CD4-positive, alpha-beta T cell treated with Interleukin-17A for 4 hours (primary cell): ENCODE results near the gene IGFBP1.
"Not testable (repeated sequence)": the region's sequence is repeated elsewhere in the genome, so short reads cannot be mapped to it uniquely, and the experiment has no call there.

Source experiments
- DNase-seq: peaks from one replicate; pipeline ENCODE4 v3.0.0-alpha.2; 2020; ENCODE audit warnings: mixed read lengths

Gene IGFBP1

DNA sequence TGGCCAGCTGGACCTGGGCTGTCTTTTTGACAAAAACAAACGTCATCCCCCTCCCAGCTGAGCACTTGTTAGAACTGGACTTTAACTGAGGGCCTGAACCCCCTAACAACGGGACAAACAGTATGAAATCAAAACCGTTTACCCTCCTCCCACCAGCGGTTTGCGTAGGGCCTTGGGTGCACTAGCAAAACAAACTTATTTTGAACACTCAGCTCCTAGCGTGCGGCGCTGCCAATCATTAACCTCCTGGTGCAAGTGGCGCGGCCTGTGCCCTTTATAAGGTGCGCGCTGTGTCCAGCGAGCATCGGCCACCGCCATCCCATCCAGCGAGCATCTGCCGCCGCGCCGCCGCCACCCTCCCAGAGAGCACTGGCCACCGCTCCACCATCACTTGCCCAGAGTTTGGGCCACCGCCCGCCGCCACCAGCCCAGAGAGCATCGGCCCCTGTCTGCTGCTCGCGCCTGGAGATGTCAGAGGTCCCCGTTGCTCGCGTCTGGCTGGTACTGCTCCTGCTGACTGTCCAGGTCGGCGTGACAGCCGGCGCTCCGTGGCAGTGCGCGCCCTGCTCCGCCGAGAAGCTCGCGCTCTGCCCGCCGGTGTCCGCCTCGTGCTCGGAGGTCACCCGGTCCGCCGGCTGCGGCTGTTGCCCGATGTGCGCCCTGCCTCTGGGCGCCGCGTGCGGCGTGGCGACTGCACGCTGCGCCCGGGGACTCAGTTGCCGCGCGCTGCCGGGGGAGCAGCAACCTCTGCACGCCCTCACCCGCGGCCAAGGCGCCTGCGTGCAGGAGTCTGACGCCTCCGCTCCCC lies at the start of gene IGFBP1:
Gene IGFBP1, plus strand, starts transcription at position 304 of the 808 bp plus-strand sequence. Its CDS starts 165 bp downstream, at position 469.
- no peak for DNase-seq

DNA sequence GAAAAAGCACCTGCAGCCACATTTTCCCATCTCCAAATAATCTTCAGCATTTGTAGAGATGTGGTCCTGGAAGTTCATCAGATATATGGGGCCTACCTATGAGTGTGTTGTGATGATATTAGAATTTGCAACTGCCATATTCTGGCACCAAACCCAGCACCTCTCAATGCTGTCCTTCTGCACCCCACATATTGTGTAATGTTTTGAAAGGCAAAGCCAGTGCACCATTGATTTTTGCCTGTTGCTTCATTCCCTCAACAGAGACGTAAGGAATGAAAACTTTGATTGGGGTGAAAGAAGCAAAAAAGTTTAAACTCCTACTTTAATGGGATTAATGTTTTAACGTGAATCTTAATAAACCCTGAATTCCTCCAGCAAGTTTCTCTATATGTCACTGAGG lies 49.4 kb upstream of the IGFBP1 start:
- not testable (repeated sequence) for DNase-seq

DNA sequence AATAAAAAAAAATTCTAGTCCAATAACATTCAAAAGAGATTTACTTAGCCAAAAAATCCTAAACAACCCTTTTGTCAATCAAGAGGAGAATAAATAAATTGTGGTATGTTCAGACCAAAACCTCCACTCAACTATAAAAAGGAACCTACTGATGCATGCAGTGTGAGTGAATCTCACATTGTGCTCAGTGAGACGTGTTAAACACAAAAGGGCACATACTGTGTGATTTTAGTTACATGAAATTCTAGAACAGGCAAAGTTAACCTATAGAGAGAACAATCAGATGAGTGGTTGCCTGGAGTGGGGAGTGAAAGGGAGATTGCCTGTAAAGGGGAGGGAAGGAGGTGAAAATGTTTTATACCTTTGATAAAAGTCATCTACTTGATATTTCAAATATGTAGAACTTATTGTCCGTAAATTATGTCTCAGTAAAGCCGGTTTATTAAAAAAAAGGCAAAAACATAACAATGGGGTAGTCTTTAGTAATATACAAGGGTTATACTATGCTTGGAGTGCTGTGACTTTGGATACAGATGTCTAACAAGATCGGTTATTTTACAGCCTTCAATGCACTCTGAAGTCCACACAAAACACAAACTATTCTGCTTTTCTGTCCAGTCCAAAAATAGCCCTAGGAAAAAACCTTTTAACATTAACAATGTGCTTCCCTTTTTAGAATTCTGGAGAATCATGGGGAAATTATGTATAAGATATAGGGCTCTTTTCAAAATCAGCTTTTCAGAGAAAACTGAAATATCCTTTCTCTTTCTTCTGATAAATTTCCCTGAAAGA lies 46.2 kb upstream of the IGFBP1 start:
- not testable (repeated sequence) for DNase-seq

DNA sequence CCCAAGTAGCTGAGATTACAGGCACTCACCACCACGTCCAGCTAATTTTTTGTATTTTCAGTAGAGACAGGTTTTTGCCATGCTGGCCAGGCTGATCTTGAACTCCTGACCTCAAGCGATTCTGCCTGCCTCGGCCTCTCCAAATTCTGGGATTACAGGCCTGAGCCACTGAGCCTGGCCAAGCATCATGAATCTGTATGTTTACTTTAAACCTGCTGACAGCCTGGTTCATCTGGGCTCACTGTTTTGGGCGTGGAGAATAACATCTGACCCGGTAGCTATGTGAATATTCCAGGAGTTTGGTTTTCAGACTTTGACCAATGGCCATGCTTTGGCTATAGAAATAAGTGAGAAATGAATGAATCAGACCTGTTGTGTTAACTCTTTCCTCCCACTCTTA lies 41.8 kb upstream of the IGFBP1 start:
- not testable (repeated sequence) for DNase-seq

DNA sequence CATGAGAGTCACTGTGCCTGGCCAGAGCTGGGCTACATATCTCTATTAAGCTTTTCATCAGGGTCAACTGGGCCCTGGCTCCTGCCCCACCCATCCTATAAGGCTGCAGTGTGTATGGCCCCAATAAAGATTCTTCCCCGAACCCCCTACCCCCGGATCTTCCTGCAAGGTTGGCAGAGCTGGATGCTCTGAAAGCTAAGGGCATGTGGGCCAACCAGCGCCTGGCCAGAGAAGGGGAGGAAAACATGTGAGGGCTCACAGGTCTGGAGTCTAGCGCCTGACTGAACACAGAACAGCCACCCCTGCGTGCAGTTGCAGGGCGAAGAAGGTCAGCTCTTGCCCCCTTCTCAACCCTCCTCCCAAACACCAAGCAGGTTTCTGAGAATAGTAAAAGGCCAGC lies 39.6 kb upstream of the IGFBP1 start:
- DNase-seq: not testable (repeated sequence)

DNA sequence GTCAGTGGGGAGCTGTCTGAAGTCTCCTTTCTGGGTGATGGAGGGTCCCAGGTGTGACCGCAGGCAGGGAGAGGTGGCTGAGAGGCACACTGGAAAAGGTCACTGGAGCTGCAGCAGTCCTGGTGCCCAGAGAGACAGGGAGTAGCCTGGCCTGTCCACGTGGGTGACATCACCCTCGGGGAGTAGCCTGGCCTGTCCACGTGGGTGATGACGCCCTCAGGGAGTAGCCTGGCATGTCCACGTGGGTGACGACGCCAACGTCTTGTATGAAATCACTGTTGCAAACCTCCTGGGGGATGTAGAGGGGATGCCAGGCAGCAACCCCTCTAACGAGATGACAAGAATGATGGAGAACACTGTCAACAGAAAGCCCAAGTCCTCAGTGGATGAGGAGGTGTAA lies 35.3 kb upstream of the IGFBP1 start:
- not testable (repeated sequence) for DNase-seq

DNA sequence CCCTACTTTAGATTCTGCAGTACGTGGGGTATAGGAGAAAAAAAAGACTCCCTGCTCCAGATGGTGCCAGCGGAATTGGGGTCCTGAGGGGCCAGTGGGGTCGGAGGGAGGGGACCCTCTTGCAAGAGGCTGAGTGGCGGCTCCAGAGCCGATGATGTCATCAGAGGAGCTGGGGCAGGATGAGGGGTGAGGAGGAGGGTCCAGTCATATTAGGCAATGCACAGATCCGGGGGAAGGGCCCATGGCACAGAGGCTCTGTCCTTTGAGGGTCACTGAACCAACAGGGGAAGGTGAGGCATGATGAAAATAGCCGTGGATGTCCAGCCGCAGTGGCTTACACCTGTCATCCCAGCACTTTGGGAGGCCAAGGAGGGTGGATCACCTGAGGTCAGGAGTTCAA lies 34.8 kb upstream of the IGFBP1 start:
- DNase-seq: not testable (repeated sequence)

DNA sequence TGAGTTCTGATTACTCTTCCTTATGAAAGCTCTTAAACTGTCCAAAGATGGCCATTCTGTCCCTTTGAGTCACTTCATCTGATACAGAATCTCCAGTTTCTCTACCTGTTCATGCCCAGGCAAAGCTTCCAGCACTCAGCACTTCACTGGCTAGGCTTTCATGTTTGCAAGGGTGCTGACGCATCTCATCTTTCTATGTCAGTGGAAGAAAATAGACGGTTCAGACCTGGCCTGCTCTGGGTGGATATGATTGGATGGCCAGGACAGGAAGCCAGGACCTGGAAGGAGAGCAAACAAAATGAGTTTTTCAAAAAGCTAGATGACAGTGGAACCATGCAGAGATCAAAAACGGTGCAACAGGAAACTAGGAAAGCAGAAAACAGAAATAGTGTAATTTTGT lies 32.6 kb upstream of the IGFBP1 start:
- not testable (repeated sequence) for DNase-seq

DNA sequence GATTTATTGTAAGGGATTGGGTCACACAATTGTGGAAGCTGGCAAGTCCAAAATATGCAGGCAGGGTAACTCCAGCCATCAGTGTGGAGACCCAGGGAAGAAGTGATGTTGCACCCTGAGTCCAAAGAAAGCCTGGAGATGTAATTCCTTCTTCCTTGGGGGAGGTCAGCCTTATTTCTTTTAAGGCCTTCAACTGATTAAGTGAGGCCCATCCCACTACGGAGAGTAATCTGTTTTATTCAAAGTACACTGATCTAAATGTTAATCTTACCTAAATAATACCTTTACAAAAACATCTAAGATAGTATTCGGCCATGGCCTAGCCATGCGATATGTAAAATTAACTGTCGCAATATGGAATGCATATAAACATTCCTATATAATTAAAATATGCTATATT lies 31.4 kb upstream of the IGFBP1 start:
- not testable (repeated sequence) for DNase-seq

DNA sequence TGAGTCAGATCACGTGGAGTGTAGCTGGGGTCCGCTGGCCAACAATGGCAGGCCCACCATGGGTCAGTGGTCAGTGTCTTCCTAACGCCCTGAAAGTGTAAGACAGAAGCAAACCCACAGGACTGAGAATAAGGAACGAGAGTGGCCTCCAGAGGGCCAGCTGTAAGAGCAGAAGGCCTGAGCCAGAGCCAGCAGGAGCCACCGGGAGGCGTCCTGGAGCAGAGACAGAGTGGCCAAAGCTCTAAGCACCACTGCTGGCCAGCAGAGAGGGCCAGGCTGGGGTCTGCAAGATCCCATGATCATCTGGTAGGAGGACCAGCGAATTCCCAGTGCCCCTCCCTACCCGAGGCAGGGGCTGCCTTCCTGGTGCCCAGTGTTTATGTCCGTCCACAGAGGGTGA lies 24.6 kb upstream of the IGFBP1 start:
- no peak for DNase-seq

DNA sequence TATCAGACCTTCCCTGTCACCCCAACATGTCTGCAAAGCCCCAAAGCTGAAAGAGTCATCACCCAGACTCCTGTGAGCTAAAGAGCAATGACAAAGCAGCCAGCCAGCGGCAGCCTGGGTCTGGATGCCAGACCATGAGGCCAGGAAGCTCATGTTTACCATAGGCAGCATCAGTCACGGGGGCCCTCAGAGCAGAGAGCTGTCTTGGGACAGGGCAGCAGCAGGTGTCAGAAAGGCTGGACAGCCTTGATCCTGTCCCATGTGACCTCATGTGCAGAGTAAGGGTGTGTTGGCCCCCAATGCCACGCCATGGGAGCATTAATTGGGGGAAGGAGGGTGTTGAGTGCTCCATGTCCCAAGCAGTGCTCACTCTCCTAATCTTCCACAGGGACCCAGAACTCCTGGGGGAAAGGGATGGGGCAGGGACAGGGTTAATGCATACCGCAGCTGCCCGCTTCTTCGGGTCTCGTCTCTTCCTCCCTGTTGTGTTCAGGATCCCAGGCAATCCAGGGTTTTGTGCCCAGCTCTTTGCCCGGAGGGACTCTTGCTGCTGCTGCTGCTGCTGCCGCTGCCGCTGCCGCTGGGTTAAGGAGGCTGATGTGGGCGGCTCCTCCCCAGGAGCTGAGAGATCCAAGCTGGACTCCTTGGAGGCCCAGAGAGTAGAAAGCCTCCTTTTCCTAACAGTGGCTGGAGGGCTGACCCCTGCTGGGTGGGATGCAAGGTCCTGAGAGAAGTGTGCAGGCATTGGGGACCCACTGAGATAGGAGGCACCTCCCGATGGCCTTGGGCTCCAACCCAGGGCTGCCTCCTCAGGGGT lies 22.5 kb upstream of the IGFBP1 start:
- no peak for DNase-seq

DNA sequence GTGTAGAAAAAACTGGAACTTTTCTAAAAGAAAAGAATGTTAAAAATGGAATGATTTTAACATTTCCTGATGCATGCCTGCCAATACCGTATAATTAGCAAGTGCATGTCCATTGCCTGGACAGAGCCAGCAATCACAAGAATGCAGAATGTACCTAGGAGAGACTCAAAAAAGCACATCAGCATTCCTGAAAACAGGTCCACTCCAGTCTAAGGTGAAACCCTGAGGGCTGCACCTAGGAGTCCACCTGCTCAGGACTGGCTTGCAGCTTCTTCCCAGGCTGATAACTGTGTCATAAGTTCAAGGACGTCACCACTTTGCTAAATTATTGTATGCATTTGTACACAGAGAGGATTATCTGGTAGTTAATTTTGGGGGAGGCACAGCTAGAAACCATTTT lies 20.8 kb upstream of the IGFBP1 start:
- no peak for DNase-seq

DNA sequence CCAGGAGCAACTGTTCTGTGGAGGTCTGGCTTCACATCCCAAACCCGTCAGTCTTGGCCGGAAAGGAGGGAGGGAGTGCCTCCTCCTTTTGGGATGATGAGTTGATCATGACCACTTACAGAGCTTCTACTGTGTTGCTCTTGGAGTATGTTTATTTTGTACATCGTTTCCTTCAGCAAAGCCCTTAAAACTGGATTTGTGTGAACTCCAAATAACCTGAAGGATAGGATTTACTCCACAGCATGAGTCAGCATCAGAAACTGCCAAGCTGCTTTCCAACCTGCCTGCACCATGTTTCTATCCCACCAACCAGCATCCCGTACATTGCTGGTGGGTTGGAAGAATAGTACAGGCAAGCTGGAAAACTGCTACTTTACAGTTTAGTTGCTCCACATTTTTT lies 18.9 kb upstream of the IGFBP1 start:
- DNase-seq: no peak

DNA sequence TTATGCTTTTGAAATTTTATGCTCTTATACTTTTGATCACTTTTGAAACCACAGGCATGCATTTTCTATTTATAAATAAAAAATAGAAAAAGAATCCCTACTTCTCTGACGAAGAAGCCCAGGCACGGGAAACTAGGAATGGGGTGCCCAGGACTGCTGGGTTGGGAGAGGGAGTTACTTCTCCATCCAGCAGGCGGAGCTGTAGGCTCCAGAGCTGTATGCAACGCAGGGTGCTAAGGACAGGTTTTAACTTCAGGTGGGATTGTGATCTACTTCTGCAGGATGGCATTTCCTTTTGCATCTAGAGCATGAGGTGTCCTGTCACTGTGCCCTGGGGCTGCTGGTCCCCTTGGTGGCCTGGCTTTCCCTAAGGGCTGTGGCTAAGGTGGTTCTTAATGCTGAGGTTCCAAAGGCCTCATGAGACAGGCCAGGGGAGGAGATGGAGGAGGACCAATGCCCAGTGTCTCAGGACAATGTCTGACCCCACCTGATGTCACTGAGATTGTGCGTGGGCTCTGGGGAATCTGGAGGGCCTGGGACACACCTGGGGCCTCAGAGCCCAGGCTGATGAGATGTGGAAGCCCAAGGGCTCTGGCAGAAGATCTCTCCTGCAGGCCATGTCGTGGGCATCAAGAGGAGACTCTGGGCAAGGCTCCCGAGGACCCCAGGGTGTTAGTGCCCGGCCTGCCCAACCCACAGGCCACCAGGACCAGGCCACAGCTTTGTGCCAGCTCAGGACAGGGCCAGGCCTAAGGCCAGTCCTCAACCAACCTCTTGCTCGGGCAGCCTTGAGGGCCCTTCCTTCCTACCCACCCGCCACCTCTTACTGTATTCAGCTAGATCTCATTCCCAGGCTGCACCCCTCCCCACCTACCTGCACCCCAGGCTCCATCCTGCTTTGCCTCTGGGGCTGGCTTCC lies 15.9 kb upstream of the IGFBP1 start:
- no peak for DNase-seq

DNA sequence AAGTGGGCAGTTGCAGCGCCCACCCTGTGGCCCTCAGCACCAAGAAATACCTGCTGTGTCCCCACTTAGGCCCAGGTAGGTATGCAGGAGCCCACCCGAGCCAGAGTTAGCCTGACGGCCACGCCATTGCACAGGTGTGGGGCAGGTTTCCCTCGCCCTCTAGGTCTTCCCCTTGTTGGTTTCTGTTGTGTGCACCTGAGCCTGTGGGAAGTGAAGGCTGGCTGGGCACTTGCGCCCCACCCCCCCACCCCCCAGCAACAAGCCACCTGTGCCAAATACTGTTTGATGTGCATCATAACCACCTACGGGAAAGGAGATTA lies 15.3 kb upstream of the IGFBP1 start, which contains the start of gene CCDC201:
Gene CCDC201, minus strand, starts transcription at position 48 of the 320 bp plus-strand sequence. CDS start 75 bp downstream, outside the sequence.
- DNase-seq: no peak

DNA sequence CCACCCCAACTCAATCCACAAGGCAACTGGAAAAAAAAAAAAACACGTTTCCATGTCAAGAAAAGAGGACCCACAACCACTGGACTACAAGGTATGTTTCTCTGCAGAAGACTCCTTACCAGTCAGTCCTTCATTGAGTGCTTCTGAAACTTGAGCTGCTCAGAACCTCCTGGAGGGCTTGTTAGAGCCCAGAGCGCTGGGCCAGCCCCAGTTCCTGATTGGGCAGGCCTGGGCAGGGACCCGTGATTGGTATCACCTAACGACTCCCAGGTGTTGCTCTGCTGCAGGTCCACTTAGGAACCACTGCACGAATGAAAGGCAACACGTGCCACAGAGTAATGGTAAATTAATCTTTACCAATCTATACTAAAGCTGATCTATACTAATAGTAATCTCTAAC lies 14.9 kb upstream of the IGFBP1 start:
- DNase-seq: no peak

DNA sequence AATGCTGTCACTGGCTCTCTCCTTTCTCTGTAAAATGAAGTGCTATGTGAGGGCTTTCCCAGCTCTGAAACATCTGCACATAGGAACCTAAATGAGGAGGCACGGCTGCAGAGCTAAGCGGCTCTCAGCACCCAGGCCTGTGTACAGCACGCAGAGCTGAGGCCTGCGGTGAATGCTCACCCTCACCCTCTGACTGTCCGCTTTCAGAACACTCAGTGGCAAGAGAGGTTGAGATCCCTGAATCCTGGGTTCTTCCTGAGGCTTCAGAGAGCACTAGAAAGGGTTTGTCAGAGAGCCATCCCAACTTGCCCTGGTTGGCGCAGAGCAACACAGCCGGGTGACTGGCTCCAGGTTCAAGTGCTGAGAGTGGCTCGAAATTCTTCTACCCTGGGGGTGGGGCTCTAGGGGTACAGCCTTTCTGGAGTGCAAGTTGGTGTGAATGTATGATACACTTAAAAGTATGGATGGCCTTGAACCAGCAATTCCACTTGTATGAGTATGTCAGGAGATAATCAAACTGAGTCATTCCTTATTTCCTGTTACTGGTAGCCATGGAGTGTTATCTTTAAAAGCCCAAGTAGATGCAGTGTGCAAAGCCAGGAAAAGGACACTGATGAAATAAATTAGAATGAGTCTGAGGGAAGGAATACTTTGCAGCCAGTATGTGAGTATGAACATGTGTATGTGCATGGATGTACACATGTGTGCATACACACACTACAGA lies 13.7 kb upstream of the IGFBP1 start:
- no peak for DNase-seq

DNA sequence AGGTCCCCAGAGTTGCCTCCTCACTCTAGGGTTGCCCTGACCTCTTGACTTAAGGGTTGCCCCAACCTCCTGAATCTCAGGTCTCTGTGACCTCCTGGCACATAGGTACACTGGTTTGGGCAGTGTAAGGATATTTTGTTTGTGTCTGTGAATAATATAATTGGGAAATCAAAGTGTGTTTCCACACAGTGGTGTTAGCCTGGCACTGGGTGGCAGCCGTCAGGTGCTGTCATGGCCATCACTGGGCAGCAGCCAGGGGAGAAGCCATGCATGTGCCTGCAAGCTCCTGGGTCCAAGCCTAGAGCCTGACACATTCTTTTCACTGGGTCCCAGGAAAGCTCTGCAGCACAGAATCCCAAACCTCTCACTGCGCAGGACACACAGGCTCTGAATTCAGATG lies 11.8 kb upstream of the IGFBP1 start:
- no peak for DNase-seq

DNA sequence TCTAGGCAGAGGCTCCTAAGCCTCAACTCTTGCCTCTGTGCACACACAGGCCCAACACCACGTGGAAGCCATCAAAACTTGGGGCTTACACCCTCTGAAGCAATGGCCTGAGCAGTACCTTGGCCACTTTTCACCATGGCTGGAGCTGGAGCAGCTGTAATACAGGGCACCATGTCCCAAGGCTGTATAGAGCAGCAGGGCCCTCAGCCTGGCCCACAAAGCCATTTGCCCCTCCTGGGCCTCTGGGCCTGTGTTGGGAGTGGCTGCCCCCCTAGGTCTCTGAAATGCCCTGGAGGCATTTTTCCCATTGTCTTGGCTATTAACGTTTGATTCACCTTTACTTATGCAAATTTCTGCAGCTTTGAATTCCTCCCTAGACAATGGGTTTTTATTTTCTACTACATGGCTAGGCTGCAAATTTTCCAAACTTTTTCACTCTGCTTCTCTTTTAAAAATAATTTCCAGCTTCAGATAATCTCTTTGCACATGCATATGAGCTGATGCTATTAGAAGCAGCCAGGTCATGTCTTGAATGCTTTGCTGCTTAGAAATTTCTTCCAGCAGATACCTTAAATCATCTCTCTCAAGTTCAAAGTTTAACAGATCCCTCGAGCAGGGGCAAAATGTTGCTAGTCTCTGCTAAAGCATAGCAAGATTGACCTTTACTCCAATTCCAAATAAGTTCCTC lies 9.7 kb upstream of the IGFBP1 start:
- DNase-seq: no peak

DNA sequence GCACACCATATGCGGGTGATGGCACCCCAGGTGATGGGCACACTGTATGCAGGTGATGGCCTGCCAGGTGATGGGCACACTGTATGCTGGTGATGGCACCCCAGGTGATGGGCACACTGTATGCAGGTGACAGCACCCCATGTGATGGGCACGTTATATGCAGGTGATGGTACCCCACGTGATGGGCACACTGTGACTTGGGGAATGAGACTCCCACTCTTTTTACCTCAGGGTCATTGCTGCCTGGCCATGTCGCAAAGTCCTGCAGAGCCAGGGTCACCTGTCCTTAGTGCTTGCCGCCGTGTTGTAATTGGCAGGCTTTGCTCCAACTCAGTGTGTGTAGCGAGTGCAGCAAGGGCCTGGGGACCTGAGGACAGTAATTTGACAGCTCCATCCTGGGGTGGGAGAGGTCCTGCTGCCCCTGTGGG lies 7.8 kb upstream of the IGFBP1 start:
- DNase-seq: no peak

DNA sequence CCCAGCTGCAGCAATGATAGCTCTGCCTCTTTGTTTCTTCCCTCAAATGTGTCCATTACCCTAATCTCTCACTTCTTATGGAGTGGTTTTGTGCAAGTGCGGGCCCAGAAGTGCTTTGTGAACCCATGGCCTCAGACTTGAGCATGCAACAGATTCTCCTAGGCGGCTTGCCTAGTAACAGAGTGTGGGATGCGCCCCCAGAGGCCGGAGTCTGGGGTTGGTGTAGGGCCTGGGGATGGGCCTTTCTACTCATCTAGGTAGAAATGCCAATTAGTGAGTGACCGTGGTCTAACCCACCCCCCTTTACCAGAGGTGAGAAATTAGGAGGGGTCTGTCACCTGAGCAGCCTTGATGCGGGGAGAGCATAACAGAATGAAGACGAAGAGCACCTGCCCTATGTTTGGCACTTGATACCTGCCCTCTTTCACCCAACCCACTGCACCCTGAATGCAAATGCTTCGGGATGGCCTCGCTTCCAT lies 7.0 kb upstream of the IGFBP1 start:
- DNase-seq: no peak
